Progenitor cell of endocrine pancreas (in vitro differentiated cells): ENCODE measurements around the gene EFEMP2. TPM values are rescaled to one million over a fixed set of nuclear protein-coding genes. Genes with fewer than 3 reads are reported as not detected.
A peak's percentile ranks its signal among the peaks of the same experiment; 100 is the strongest.

Experiments
- DNase-seq: peaks from one replicate; pipeline ENCODE4 v3.0.0; 2021; ENCODE audit warnings: low spot score; ENCODE audit not compliant: unreplicated experiment
- H3K27ac Mint-ChIP-seq: 2 replicates; pipeline ENCODE4 v1.8.0; 2021; ENCODE audit warnings: mild to moderate bottlenecking, moderate library complexity, mixed read lengths
- H3K27me3 Mint-ChIP-seq: 2 replicates; pipeline ENCODE4 v1.8.0; 2021; ENCODE audit warnings: mixed read lengths
- H3K36me3 Mint-ChIP-seq: 2 replicates; pipeline ENCODE4 v1.8.0; 2022; ENCODE audit warnings: mixed read lengths; ENCODE audit not compliant: insufficient read depth
- H3K4me1 Mint-ChIP-seq: 2 replicates; pipeline ENCODE4 v1.8.0; 2021; ENCODE audit warnings: low read depth, mixed read lengths
- H3K4me3 Mint-ChIP-seq: 2 replicates; pipeline ENCODE4 v1.8.0; 2021; ENCODE audit warnings: low read depth, mild to moderate bottlenecking, moderate library complexity, mixed read lengths
- H3K9me3 Mint-ChIP-seq: 2 replicates; pipeline ENCODE4 v1.8.0; 2021; ENCODE audit warnings: low read depth, mixed read lengths
- CTCF ChIP-seq: fragments of 200-600 bp; sonication (generic); IDR thresholded peaks from one replicate; pipeline ENCODE4 v1.5.0; 2021; ENCODE audit warnings: antibody characterized with exemption, mild to moderate bottlenecking; ENCODE audit not compliant: unreplicated experiment
- total RNA-seq: library from RNA; stranded (reverse); gene quantifications from 2 replicates; pipeline ENCODE4 v1.2.1, GENCODE V29; 2021

The EFEMP2 gene
- total RNA-seq, 1 donor from 2014 or later: 90.5 TPM

DNA sequence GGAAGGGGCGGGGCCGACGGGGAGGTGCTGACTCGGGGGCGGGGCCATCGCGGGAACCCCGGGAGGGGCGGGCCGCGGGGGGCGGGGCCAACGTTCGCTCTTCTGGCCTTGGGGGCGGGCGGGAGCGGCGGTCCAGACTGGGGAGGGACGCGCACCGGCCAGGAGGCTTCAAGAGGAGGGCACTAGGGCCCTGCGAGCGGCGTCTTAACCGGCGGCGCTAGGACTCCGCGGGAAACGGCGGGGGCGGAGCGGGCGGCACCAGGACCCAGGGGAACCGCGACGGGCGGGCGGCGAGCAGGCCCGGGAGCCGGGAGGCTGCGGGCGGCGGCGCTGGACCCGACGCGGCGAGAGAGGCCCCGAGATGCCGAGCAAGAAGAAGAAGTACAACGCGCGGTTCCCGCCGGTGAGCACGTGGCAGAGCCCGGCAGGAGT is 46.6 kb upstream of the EFEMP2 start, which contains the start of gene DRAP1:
DRAP1 (plus strand) TSS at position 286 of the 432 bp plus-strand sequence; CDS start at position 362, 76 bp downstream.
- DNase-seq: peak; percentile 98
- Mint-ChIP-seq H3K36me3 (peaks cover 5% of the 10 kb centered on the region), H3K27ac (peak within 1 kb of the TSS; percentile 92), H3K27me3 (peaks cover 5% of the 10 kb centered on the region), H3K4me1 (peaks cover 6% of the 10 kb centered on the region), H3K9me3 (no peaks in the 10 kb centered on the region), H3K4me3 (peak within 1 kb of the TSS; percentile 84)
- TF ChIP-seq CTCF: peak; percentile 8

GRCh38 chr11:65918211-65919140 is 45.9 kb upstream of the EFEMP2 start, which contains the start of gene C11orf68:
C11orf68 (minus strand) TSS chr11:65919062; CDS start chr11:65919031, 31 bp downstream.
- Mint-ChIP-seq H3K27ac (peak within 1 kb of the TSS; percentile 92), H3K36me3 (peaks cover 5% of the 10 kb centered on the region), H3K4me1 (peaks cover 6% of the 10 kb centered on the region), H3K9me3 (no peaks in the 10 kb centered on the region), H3K27me3 (peaks cover 5% of the 10 kb centered on the region), H3K4me3 (peak within 1 kb of the TSS; percentile 84)
- DNase-seq: no peak
- no peak for TF ChIP-seq CTCF

GRCh38 chr11:65917434-65918210 is 45.0 kb upstream of the EFEMP2 start:
- H3K27ac Mint-ChIP-seq: no peak overlapping the region
- peaks cover 5% of the 10 kb centered on the region for H3K27me3 Mint-ChIP-seq
- no peaks in the 10 kb centered on the region for H3K9me3 Mint-ChIP-seq
- H3K36me3 Mint-ChIP-seq: peaks cover 4% of the 10 kb centered on the region
- TF ChIP-seq CTCF: no peak
- H3K4me3 Mint-ChIP-seq: peak overlapping the region; percentile 83
- DNase-seq: no peak
- peaks cover 6% of the 10 kb centered on the region for H3K4me1 Mint-ChIP-seq

DNA sequence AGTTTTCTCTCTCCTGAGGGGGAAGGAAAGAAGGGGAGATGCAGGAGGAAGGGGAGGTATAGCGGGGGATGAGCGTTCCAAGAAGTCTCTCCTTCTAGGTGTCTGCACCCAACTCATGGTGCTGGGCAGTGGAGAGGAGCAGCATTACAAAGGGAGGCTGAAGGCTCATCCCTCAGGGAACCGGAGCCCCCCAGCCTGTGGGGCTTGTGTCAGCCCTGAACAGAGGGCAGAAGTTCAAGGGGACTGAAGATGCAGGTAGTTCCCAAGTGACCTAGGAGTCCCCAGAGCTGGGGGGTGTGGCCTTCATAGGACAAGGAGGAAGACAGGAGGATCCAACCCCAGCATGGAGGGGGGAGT is 44.5 kb upstream of the EFEMP2 start:
- H3K27ac Mint-ChIP-seq: peak overlapping the region; percentile 4
- peaks cover 6% of the 10 kb centered on the region for H3K4me1 Mint-ChIP-seq
- DNase-seq: no peak
- TF ChIP-seq CTCF: no peak
- peak overlapping the region; percentile 66 for H3K4me3 Mint-ChIP-seq
- no peaks in the 10 kb centered on the region for H3K9me3 Mint-ChIP-seq
- H3K27me3 Mint-ChIP-seq: peaks cover 5% of the 10 kb centered on the region
- peaks cover under 1% of the 10 kb centered on the region for H3K36me3 Mint-ChIP-seq

- H3K36me3 Mint-ChIP-seq: no peaks in the 10 kb centered on the region
- TF ChIP-seq CTCF: no peak
- H3K27me3 Mint-ChIP-seq: peaks cover 5% of the 10 kb centered on the region
- no peak for DNase-seq
- H3K4me3 Mint-ChIP-seq: peak overlapping the region; percentile 66
- no peaks in the 10 kb centered on the region for H3K9me3 Mint-ChIP-seq
- H3K27ac Mint-ChIP-seq: no peak overlapping the region
- peaks cover 6% of the 10 kb centered on the region for H3K4me1 Mint-ChIP-seq
Measured at GRCh38 chr11:65916391-65916790, 43.8 kb upstream of the EFEMP2 start.
